Keratinocyte (primary cell): ENCODE results near the gene HNF1B. TPM values are rescaled to one million over a fixed set of nuclear protein-coding genes. Genes with fewer than 3 reads are reported as not detected.

Source experiments
- DNase-seq: peaks from one replicate; pipeline ENCODE4 v3.0.0-alpha.2; 2011; ENCODE audit warnings: low read depth, missing footprints, low spot score
- FAIRE-seq: peaks from 2 replicates; lab custom pipeline; 2011; peaks lifted over from hg19 to GRCh38; lab: Jason Lieb, UNC
- H2AFZ ChIP-seq: 2 replicates; pipeline ENCODE4 v1.6.0; 2012; ENCODE audit warnings: low read length, control low read depth, inconsistent platforms; ENCODE audit not compliant: control insufficient read depth
- H3K27ac ChIP-seq: 2 replicates; pipeline ENCODE4 v1.5.1; 2011; ENCODE audit warnings: low read length; ENCODE audit not compliant: control insufficient read depth, insufficient read depth
- H3K27me3 ChIP-seq: 3 replicates; pipeline ENCODE4 v1.6.0; 2011; ENCODE audit warnings: low read length; ENCODE audit not compliant: control insufficient read depth, insufficient read depth; ENCODE audit errors: extremely low read depth
- H3K36me3 ChIP-seq, 2 experiments: 2 replicates in 1 of 2; 3 replicates in 1 of 2; pipeline ENCODE4 v1.5.1; 2011; ENCODE audit warnings: low read length in 2 of 2, mild to moderate bottlenecking in 1 of 2; ENCODE audit not compliant: control insufficient read depth in 2 of 2, insufficient read depth in 2 of 2; ENCODE audit errors: extremely low read depth in 1 of 2
- H3K4me1 ChIP-seq: 3 replicates; pipeline ENCODE4 v1.5.1; 2011; ENCODE audit warnings: low read length; ENCODE audit not compliant: control insufficient read depth, insufficient read depth; ENCODE audit errors: extremely low read depth
- H3K4me2 ChIP-seq: 3 replicates; pipeline ENCODE4 v1.6.0; 2011; ENCODE audit warnings: low read depth, low read length; ENCODE audit not compliant: control insufficient read depth, insufficient read depth; ENCODE audit errors: extremely low read depth
- H3K4me3 ChIP-seq, 3 experiments: fragments of 200-600 bp in 1 of 3; sonication (generic) in 1 of 3; 2 replicates in 2 of 3; 3 replicates in 1 of 3; pipeline ENCODE4 v1.5.1; 2011 to 2016; ENCODE audit warnings: low read length in 3 of 3, mild to moderate bottlenecking in 3 of 3, control low read depth in 2 of 3, inconsistent platforms in 1 of 3, low read depth in 1 of 3, mixed read lengths in 1 of 3, mixed run types in 1 of 3, moderate library complexity in 1 of 3; ENCODE audit not compliant: control insufficient read depth in 2 of 3, insufficient read depth in 2 of 3; ENCODE audit errors: extremely low read depth in 1 of 3
- H3K79me2 ChIP-seq: 2 replicates; pipeline ENCODE4 v1.6.0; 2012; ENCODE audit warnings: low read length; ENCODE audit not compliant: control insufficient read depth, insufficient read depth
- H3K9ac ChIP-seq: 3 replicates; pipeline ENCODE4 v1.6.0; 2011; ENCODE audit warnings: low read length; ENCODE audit not compliant: control insufficient read depth, insufficient read depth; ENCODE audit errors: extremely low read depth
- H3K9me1 ChIP-seq: 3 replicates; pipeline ENCODE4 v1.6.0; 2011; ENCODE audit warnings: low read length; ENCODE audit not compliant: control insufficient read depth, insufficient read depth; ENCODE audit errors: extremely low read depth
- H3K9me3 ChIP-seq: 2 replicates; pipeline ENCODE4 v1.5.1; 2012; ENCODE audit warnings: low read depth, low read length; ENCODE audit not compliant: control insufficient read depth
- H4K20me1 ChIP-seq: 3 replicates; pipeline ENCODE4 v1.6.0; 2011; ENCODE audit warnings: low read length; ENCODE audit not compliant: control insufficient read depth, insufficient read depth; ENCODE audit errors: extremely low read depth
- EZH2 ChIP-seq: IDR thresholded peaks from one replicate; pipeline ENCODE4 v1.6.1; 2012; ENCODE audit warnings: inconsistent platforms, mild to moderate bottlenecking, low read length, moderate library complexity
- dilution Hi-C: fragments of 300-500 bp; cut with MboI; formaldehyde crosslinking; loops from one replicate; pipeline ENCODE4 v1.7.0; 2020; ENCODE audit warnings: low sequenced_read_pairs; ENCODE audit not compliant: extremely low pct_ligation_motif_present
- polyA plus RNA-seq, 5 experiments: library from polyadenylated mRNA; depleted of rRNA in 3 of 5; stranded (reverse) in 3 of 5; stranded (forward) in 1 of 5; unstranded in 1 of 5; fragments of >200 nt; gene quantifications; 1 replicate in 1 of 5; 2 replicates in 3 of 5; 3 replicates in 1 of 5; pipeline versions ENCODE4 v1.2.1 to v1.2.3, GENCODE V29; 2011 to 2012; ENCODE audit warnings: missing spikeins in 2 of 5, low read depth in 1 of 5, low replicate concordance in 1 of 5
- TF ChIP-seq, protein P1 (sequence below), 3 experiments: IDR thresholded peaks in 1 of 3; conservative IDR thresholded peaks in 1 of 3; optimal IDR thresholded peaks in 1 of 3; 2 replicates in 2 of 3; 3 replicates in 1 of 3; pipeline versions ENCODE3 to v1.5.1; 2011; ENCODE audit warnings: low read length in 3 of 3, mild to moderate bottlenecking in 3 of 3, moderate library complexity in 2 of 3, control low read depth in 1 of 3, inconsistent platforms in 1 of 3; ENCODE audit not compliant: insufficient read depth in 2 of 3; ENCODE audit errors: extremely low read depth in 1 of 3

Gene HNF1B
- polyA plus RNA-seq, 1 donor (not counting 4 experiments of a cell fraction or from before 2014, with no cell fraction given), result not detected

DNA sequence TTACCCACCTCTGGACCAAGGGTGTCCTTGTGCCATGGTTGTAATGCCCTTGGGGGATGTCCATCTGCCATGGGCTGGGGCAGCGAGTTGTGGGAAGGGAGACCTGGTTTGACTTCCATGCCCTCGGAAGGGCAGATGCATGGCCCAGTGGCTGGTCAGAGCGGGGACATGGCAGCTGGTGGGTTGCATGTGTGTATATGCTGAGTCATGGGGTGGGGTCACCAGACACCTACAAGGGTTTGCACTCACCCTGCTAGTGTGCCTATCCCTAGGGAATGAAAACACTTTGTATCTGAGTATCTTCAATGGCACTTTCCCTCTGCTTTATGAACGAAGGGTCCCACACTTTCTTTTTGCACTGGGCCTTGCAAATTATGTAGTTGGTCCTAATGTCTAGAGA is 10.6 kb upstream of the HNF1B start:
- H3K27ac ChIP-seq, result no peak overlapping the region
- dilution Hi-C loops, result no loop called here
- no peak for FAIRE-seq

DNA sequence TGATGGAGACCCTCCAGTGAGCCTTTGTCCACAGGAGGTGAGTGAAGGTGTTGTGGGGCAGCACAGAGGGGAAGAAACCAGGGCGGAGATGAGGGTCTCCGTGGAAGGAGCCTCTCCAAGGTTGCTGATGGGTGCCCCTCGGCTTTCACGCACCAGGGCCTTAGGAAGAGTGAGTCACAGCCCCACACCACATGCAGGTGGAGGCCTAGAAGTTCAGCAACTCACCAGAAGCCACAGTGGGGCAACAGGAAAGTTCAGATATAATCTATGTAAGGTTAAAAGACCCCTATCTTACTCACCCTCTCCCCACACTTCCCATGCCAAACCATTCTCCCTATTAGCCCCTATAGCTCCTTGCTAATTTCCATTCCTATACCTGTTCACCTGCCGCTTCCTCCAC is 9.5 kb upstream of the HNF1B start:
- FAIRE-seq, result no peak
- dilution Hi-C loops, result no loop called here

More for the DNA sequence above, 10.6 kb upstream of the HNF1B start:
- H2AFZ ChIP-seq, result no peak overlapping the region
- no peak for TF ChIP-seq EZH2
- TF ChIP-seq, protein P1, sequence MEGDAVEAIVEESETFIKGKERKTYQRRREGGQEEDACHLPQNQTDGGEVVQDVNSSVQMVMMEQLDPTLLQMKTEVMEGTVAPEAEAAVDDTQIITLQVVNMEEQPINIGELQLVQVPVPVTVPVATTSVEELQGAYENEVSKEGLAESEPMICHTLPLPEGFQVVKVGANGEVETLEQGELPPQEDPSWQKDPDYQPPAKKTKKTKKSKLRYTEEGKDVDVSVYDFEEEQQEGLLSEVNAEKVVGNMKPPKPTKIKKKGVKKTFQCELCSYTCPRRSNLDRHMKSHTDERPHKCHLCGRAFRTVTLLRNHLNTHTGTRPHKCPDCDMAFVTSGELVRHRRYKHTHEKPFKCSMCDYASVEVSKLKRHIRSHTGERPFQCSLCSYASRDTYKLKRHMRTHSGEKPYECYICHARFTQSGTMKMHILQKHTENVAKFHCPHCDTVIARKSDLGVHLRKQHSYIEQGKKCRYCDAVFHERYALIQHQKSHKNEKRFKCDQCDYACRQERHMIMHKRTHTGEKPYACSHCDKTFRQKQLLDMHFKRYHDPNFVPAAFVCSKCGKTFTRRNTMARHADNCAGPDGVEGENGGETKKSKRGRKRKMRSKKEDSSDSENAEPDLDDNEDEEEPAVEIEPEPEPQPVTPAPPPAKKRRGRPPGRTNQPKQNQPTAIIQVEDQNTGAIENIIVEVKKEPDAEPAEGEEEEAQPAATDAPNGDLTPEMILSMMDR (optimal IDR thresholded peaks at IDR 0.05 in 1 of 3, IDR thresholded peaks at IDR 0.05 in 1 of 3, conservative IDR thresholded peaks at IDR 0.05 in 1 of 3; ENCODE audit: extremely low read depth in 1 of 3, insufficient read depth in 2 of 3, low read length in 3 of 3), result no peak
- peaks cover 10% of the 10 kb centered on the region for H3K27me3 ChIP-seq
- no peak overlapping the region for H3K4me2 ChIP-seq
- no peaks in the 10 kb centered on the region for H3K9me1 ChIP-seq
- H3K4me1 ChIP-seq, result peaks cover 3% of the 10 kb centered on the region
- no peak for DNase-seq
- H3K79me2 ChIP-seq, result no peaks in the 10 kb centered on the region
- no peaks in the 10 kb centered on the region for H4K20me1 ChIP-seq
- no peak overlapping the region for H3K9ac ChIP-seq
- H3K36me3 ChIP-seq, result no peaks in the 10 kb centered on the region
- no peak overlapping the region for H3K4me3 ChIP-seq
- H3K9me3 ChIP-seq, result no peaks in the 10 kb centered on the region

More for the DNA sequence above, 9.5 kb upstream of the HNF1B start:
- H2AFZ ChIP-seq, result no peak overlapping the region
- H3K79me2 ChIP-seq, result no peaks in the 10 kb centered on the region
- H3K9me1 ChIP-seq, result no peaks in the 10 kb centered on the region
- no peak overlapping the region for H3K9ac ChIP-seq
- H3K36me3 ChIP-seq, result no peaks in the 10 kb centered on the region
- no peak overlapping the region for H3K4me2 ChIP-seq
- TF ChIP-seq, protein P1 (optimal IDR thresholded peaks at IDR 0.05 in 1 of 3, IDR thresholded peaks at IDR 0.05 in 1 of 3, conservative IDR thresholded peaks at IDR 0.05 in 1 of 3; ENCODE audit: extremely low read depth in 1 of 3, insufficient read depth in 2 of 3, low read length in 3 of 3), result no peak
- no peak for TF ChIP-seq EZH2
- no peak for DNase-seq
- no peaks in the 10 kb centered on the region for H4K20me1 ChIP-seq
- H3K27me3 ChIP-seq, result peaks cover 6% of the 10 kb centered on the region
- no peaks in the 10 kb centered on the region for H3K9me3 ChIP-seq
- H3K4me1 ChIP-seq, result peaks cover 3% of the 10 kb centered on the region
- no peak overlapping the region for H3K27ac ChIP-seq
- H3K4me3 ChIP-seq, result no peak overlapping the region
